GM10248 (cell line): ENCODE results near the gene ST6GALNAC2.

Source experiments
- CTCF ChIA-PET: fragments of 300-600 bp; sonication (Branson Sonifier 250); formaldehyde crosslinking; extraction: SDS; loops from one replicate; lab custom pipeline; 2021; ENCODE audit warnings: antibody characterized with exemption; lab: Yijun Ruan, JAX
- POLR2A ChIA-PET: fragments of 350-650 bp; sonication (Branson Sonifier 250); formaldehyde crosslinking; extraction: SDS; loops from one replicate; lab custom pipeline; 2020; ENCODE audit warnings: antibody characterized with exemption; lab: Yijun Ruan, JAX
- DNase-seq: peaks from one replicate; pipeline ENCODE4 v3.0.0; 2012; ENCODE audit errors: extremely low spot score
- CTCF ChIP-seq: IDR thresholded peaks from 2 replicates; pipeline ENCODE4 v1.5.1; 2012; ENCODE audit warnings: mild to moderate bottlenecking, low read depth; ENCODE audit errors: extremely low read depth, missing control alignments, control extremely low read depth

Gene ST6GALNAC2

GRCh38 chr17:76585649-76586593 is at the start of gene ST6GALNAC2:
TSS of gene ST6GALNAC2 (minus strand) at chr17:76585860. CDS start at chr17:76585808, 52 bp downstream.
- ChIA-PET POLR2A (no interaction called here), CTCF (interaction anchor here (0.8 to 1.6 kb wide), 4 partner anchors 38 to 127 kb away, joined by 3 to 6 read pairs (median 5); no protein-coding TSS in a partner anchor)
- peak; percentile 34 for TF ChIP-seq CTCF
- DNase-seq: peak; percentile 34

GRCh38 chr17:76635039-76635438 is 49.4 kb upstream of the ST6GALNAC2 start:
- ChIA-PET CTCF (interaction anchor here (1.9 to 4.9 kb wide), 2 partner anchors 12 to 112 kb away, joined by 6 to 29 read pairs; no protein-coding TSS in a partner anchor), POLR2A (no interaction called here)
- TF ChIP-seq CTCF: no peak
- DNase-seq: no peak

GRCh38 chr17:76633628-76634328 is 48.1 kb upstream of the ST6GALNAC2 start:
- TF ChIP-seq CTCF: no peak
- POLR2A ChIA-PET: no interaction called here
- CTCF ChIA-PET: interaction anchor here (1.9 to 4.9 kb wide), 2 partner anchors 10 to 110 kb away, joined by 6 to 29 read pairs; no protein-coding TSS in a partner anchor
- no peak for DNase-seq

- no peak for DNase-seq
- no peak for TF ChIP-seq CTCF
- ChIA-PET POLR2A (no interaction called here), CTCF (interaction anchor here (1.0 to 4.9 kb wide), 3 partner anchors 9 to 109 kb away, joined by 3 to 29 read pairs (median 10); no protein-coding TSS in a partner anchor)
Measured at GRCh38 chr17:76631821-76632565, 46.3 kb upstream of the ST6GALNAC2 start.

- ChIA-PET CTCF (interaction anchor here (2.0 kb wide), 1 partner anchor 107 kb away, joined by 10 read pairs; no protein-coding TSS in a partner anchor), POLR2A (no interaction called here)
- no peak for DNase-seq
- TF ChIP-seq CTCF: no peak
Measured at GRCh38 chr17:76630151-76630550, 44.5 kb upstream of the ST6GALNAC2 start.
